GM18867 (cell line): ENCODE results near the gene STRBP.
"Not testable (repeated sequence)": the region's sequence is repeated elsewhere in the genome, so short reads cannot be mapped to it uniquely, and the experiment has no call there.

Source experiments
- ATAC-seq: cut with Tn5 transposase; IDR thresholded peaks from one replicate; pipeline ENCODE4 v1.9.1; 2021; ENCODE audit warnings: mild to moderate bottlenecking, moderate library complexity; ENCODE audit not compliant: unreplicated experiment

The STRBP gene

DNA sequence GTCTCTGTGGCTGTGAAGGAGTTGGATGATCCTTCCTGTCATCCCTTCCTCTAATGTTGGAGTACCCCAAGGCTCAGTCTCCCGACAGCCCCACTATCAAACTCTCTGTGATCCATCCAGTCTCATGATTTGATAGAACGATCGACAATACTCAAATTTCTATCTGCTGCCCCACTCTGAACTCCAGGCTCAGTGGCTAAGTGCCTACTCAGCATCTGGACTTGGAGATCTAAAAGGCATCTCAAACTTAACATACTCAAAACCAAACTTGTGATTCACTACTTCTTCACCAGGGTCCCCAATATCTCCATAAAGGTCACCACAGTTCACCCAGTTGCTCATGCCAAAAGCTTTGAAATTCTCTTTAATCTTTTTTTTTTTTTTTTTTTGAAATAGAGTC is 15.1 kb upstream of the STRBP start:
- ATAC-seq = no peak

- no peak for ATAC-seq
Observed at GRCh38 chr9:123283048-123283408, 14.6 kb upstream of the STRBP start.

DNA sequence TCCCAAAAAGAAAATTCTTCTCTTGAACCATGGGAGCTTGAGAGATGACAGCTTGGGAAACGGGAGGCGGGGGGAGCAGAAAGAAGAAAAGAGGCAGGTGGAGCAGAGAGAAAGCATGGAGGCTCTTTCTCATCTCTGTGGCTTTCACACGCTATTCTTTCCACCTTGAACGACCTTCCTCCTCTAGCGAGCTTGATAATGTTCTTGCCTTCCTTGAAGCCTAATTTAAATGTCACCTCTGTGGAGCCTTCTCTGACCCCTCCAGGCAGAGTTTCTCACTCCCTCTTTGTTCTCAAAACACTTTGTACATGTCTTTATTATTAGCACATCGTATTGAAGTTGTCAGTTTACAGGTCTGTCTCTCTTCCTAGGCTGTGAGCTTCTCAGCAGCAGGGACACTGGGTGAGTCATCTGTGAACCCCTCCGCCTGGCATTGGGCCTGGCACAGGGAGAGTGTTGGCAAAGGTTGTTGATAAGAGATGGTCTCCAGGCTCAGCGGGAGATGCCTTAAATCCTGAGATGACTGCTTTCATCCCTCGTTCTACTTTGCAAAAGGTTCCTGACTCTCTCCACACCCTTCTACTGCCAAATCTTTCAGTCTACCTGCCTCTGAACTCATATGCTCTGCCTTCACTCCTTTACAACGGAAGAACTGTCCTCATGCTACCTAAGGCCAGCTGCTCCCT is 14.1 kb upstream of the STRBP start:
- no peak for ATAC-seq

GRCh38 chr9:123281659-123282350 is 13.4 kb upstream of the STRBP start:
- no peak for ATAC-seq

DNA sequence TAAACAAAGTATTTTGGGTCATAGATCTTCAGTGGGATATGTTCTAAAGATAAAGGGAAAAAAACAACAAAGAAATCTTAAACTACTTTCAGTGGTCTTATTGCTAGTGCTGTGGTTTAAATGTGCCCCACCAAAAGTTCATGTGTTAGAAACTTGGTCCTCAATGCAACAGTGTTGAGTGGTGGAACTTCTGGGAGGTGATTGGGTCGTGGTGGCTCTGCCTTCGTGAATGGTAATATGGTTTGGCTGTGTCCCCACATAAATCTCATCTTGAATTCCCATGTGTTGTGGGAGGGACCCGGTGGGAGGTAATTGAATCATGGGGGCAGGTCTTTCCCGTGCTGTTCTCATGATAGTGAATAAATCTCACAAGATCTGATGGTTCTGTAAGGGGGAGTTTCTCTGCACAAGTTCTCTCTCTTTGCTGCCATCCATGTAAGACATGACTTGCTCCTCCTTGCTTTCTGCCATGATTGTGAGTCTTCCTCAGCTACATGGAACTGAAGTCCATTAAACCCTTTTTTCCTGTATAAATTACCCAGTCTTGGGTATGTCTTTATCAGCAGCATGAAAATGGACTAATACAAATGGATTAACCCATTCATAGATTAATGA is 10.6 kb upstream of the STRBP start:
- ATAC-seq = not testable (repeated sequence)

DNA sequence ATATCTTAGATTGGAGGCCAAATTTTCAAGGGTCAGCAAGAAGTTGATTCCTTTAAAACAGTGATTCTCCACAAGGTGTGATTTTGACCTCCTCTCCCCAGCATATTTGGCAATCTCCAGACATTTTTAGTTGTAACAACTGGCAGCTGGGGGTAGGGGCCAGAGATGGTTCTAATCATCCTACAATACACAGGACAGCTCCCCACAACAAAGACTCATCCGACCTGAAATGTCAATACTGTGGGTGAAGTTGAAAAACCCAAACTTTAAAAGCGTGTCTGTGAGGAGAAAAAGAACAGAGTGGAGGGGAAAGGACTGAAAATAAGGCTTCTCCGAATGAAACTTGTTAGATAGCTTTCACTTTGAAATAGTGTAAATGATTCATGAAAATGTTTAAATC is 10.0 kb upstream of the STRBP start:
- no peak for ATAC-seq

- ATAC-seq = no peak
Observed at GRCh38 chr9:123276551-123276950, 8.2 kb upstream of the STRBP start.

DNA sequence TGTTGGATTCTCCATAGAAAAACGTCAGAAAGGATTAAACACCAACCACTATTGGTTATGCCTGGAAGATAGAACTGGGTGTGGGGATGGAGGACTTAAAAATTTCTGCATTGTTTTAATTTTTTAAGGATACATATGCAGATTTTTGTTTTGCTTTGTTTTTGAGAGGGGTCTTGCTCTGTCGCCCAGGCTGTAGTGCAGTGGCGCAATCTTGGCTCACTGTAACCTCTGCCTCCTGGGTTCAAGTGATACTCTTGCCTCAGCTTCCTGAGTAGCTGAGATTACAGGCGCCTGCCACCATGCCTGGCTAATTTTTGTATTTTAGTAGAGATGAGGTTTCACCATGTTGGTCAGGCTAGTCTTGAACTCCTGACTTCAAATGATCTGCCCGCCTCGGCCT is 2.7 kb upstream of the STRBP start:
- not testable (repeated sequence) for ATAC-seq

GRCh38 chr9:123269281-123269680 is 895 bp upstream of the STRBP start:
- ATAC-seq = no peak

DNA sequence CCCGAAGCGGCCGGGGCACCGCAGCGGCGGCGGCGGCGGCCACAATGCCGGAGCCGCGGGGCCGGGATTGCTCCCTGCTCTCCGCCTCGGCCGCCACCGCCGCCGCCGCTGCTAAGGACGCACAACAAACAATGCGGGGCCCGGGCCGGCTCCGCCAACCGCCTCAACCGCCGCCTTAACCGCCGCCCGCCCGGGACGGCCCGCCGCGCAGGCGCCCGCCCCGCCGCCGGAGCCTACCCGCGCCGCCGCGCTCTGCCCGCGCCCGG is 254 bp downstream of the STRBP start:
- ATAC-seq = no peak

- no peak for ATAC-seq
Observed at GRCh38 chr9:123267481-123268198, 746 bp downstream of the STRBP start.

DNA sequence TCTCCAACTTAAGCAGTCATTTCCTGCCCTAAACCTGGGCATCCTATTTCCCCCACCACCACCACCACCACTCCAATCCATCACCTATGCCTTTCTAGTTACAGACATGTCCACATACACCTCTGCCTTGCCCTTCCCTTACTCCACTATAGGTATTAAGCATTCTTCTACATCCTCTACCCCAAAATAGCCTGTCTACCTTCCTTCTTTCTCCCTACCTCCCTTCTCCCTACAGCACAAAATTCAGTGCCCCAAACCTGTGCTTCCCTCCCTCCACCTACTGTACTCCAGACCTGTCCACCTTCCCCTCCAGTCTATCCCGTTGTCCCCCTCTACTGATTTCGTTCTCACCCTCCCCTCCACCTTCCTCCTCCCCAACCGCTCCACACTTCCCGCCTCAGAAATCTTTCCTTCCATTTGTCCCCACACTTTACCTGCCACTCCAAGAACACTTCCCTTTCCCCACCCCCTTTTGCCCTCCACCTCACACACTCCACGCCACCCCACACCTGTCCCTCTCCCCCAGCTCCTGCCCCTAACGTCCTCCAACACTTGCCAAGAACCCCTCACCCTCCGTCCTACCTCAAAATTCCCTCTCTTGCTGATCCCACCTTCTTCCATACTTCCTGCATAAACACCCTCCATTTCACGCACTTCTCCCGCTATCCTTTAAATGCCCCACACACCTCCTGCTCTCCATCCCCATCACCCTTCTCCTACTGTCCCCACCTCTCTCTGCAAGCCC is 1.6 kb downstream of the STRBP start:
- ATAC-seq = no peak

- no peak for ATAC-seq
Observed at GRCh38 chr9:123265833-123266232, 2.6 kb downstream of the STRBP start.

DNA sequence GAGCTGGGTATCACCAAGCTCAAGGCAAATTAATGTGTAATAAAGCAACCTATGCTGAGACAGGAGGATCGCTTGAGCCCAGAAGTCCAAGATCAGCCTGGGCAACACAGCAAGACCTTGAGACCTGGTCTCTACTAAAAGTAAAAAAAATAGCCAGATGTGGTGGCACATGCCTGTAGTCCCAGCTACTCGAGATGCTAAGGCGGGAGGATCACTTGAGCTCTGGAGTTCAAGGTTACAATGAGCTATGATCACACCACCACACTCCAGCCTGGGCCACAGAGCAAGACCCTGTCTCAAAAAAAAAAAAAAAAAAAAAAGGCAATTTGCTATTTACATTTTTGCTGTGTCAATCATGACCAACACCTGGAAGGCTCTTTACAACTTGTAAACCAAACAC is 5.2 kb downstream of the STRBP start:
- no peak for ATAC-seq

GRCh38 chr9:123262338-123262737 is 6.0 kb downstream of the STRBP start:
- no peak for ATAC-seq

GRCh38 chr9:123261006-123261677 is 7.2 kb downstream of the STRBP start:
- no peak for ATAC-seq

DNA sequence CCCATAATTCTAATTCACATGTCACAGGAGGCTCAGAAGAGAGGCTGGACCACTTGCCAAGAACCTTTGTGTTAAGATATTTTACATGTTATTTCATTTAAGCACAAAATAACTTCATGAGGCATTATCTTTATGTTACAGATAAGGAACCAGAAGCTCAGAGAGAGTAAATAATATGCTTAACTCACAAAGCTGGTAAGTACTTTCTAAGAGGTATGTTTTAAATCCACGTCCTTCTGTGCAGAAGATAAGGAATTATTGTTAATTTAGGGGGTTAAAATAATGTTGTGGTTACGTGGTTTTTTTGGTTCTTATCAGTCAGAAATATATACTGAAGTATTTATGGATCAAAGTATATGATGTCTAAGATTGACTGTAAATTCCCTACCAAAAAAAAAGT is 8.0 kb downstream of the STRBP start:
- no peak for ATAC-seq

- ATAC-seq = no peak
Observed at GRCh38 chr9:123257276-123257675, 11.1 kb downstream of the STRBP start.

- no peak for ATAC-seq
Observed at GRCh38 chr9:123255718-123256117, 12.7 kb downstream of the STRBP start.

- ATAC-seq = no peak
Observed at GRCh38 chr9:123253204-123253603, 15.2 kb downstream of the STRBP start.

DNA sequence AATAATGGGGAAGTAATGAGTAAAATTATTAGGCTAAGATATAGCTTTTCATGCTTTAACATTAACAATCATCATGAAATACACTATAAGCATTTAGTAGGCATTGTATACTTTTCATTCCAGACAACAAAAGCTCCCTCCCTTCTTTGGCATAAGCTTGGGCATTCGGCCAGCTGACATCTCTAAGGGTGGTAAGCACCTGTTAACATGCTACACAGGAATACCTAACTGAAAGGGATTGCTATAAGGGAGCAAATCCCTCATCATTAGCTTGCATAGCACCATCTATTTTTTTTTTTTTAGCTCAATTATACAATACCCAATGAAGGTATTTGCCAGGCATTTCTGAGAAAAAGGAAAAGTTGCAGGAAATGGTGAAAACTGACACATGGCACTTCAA is 16.6 kb downstream of the STRBP start:
- no peak for ATAC-seq
